MM.1S (cell line): ENCODE results near the gene LRRC32.

ENCODE experiments used
- DNase-seq: peaks from one replicate; pipeline ENCODE4 v3.0.0-alpha.2; 2015
- H2AFZ ChIP-seq: fragments of 300-600 bp; sonication (generic); 2 replicates; pipeline ENCODE4 v1.6.0; 2016; ENCODE audit warnings: antibody characterized with exemption, low read length
- H3F3A ChIP-seq: fragments of 300-600 bp; sonication (generic); 2 replicates; pipeline ENCODE4 v1.6.1; 2016; ENCODE audit warnings: mild to moderate bottlenecking, antibody characterized with exemption, low read length, moderate library complexity, mixed read lengths; ENCODE audit not compliant: insufficient read depth
- H3K27ac ChIP-seq: fragments of 300-600 bp; sonication (generic); 2 replicates; pipeline ENCODE4 v1.5.1; 2016; ENCODE audit warnings: mild to moderate bottlenecking, low read length
- H3K27me3 ChIP-seq: fragments of 300-600 bp; sonication (generic); replicated peaks from 2 replicates; pipeline ENCODE4 v1.6.0; 2016; ENCODE audit warnings: low read length; ENCODE audit not compliant: insufficient read depth
- H3K36me3 ChIP-seq: fragments of 300-600 bp; sonication (generic); replicated peaks from 2 replicates; pipeline ENCODE4 v1.6.1; 2016; ENCODE audit warnings: mild to moderate bottlenecking, low read length, mixed read lengths; ENCODE audit not compliant: insufficient read depth
- H3K4me1 ChIP-seq: fragments of 300-600 bp; sonication (generic); 2 replicates; pipeline ENCODE4 v1.6.1; 2016; ENCODE audit warnings: low read length, mixed read lengths
- H3K4me2 ChIP-seq: fragments of 300-600 bp; sonication (generic); 2 replicates; pipeline ENCODE4 v1.6.0; 2016; ENCODE audit warnings: low read depth, low read length
- H3K4me3 ChIP-seq: fragments of 300-600 bp; sonication (generic); 2 replicates; pipeline ENCODE4 v1.5.1; 2016; ENCODE audit warnings: low read length, mixed read lengths
- H3K79me2 ChIP-seq: fragments of 300-600 bp; sonication (generic); 2 replicates; pipeline ENCODE4 v1.6.1; 2016; ENCODE audit warnings: mixed run types, low read length, mixed read lengths
- H3K9ac ChIP-seq: fragments of 300-600 bp; sonication (generic); 2 replicates; pipeline ENCODE4 v1.6.1; 2016; ENCODE audit warnings: low read length, mixed read lengths
- H3K9me2 ChIP-seq: fragments of 300-600 bp; sonication (generic); replicated peaks from 2 replicates; pipeline ENCODE4 v1.6.1; 2016; ENCODE audit warnings: mild to moderate bottlenecking, low read length, mixed read lengths; ENCODE audit not compliant: insufficient read depth
- H3K9me3 ChIP-seq: fragments of 300-600 bp; sonication (generic); replicated peaks from 2 replicates; pipeline ENCODE4 v1.6.1; 2016; ENCODE audit warnings: mild to moderate bottlenecking, low read length, mixed read lengths; ENCODE audit not compliant: insufficient read depth
- H4K20me1 ChIP-seq: fragments of 300-600 bp; sonication (generic); 2 replicates; pipeline ENCODE4 v1.6.1; 2016; ENCODE audit warnings: mild to moderate bottlenecking, low read length, moderate library complexity, mixed read lengths; ENCODE audit not compliant: insufficient read depth
- EZH2 ChIP-seq: fragments of 300-600 bp; sonication (generic); optimal IDR thresholded peaks from 2 replicates; pipeline ENCODE3; 2017; ENCODE audit warnings: low read depth, mild to moderate bottlenecking, antibody characterized with exemption, low read length, mixed read lengths
- EZH2phosphoT487 ChIP-seq: fragments of 300-600 bp; sonication (generic); IDR thresholded peaks from 2 replicates; pipeline ENCODE4 v1.6.1; 2018; ENCODE audit warnings: antibody characterized with exemption, low read length
- TF ChIP-seq, protein P1 (sequence below): fragments of 300-600 bp; sonication (generic); IDR thresholded peaks from 2 replicates; pipeline ENCODE4 v1.5.1; 2016; ENCODE audit warnings: antibody characterized with exemption, low read length, mixed read lengths

Gene LRRC32

DNA sequence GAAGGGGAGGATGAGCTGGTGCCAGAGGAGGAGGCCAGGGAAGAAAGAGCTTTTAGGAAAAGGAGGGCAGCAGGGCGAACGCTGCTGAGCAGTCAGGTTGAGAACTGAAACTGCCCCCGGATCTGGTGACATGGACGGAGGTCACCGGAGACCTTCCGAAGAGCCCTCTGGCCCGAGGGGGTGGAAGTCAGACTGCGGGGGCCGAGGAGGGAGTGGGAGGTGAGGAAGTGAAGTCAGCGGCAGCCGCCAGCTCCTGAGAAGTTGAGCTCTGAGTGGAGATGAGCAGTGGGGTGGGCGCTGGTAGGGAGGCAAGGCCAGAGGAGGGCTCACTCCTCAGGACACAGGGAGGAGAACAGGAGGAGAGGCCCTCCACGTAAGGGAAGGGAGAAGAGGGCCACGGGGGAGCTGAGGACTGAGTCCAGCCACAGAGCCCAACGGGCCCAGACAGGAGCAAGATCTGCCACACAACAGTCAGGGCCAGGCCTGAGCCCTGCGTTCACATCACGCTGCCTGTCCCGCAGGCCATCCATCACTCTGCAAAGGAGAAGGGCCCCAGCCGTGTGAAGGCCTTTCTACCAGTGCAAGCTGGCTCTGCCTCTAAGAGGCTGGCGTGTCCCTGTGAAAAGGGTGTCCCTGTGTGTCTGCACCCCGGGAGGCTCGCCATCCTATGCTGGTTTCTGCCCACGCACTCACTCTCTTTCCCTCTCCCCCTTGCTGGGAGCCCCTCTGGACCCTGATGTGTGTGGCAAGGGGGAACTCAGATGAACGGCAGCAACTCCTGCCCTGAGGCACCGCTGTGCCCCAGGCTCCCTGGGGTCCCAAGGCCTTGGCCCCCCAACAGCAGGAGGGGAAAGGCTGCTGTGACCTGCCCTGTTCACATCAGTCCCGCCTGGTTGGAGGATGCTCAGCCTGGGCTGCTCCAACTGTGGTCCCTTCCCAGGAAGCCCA, 19.0 kb upstream of the LRRC32 start:
- H3K36me3 ChIP-seq, result no peaks in the 10 kb centered on the region
- TF ChIP-seq, protein P1, sequence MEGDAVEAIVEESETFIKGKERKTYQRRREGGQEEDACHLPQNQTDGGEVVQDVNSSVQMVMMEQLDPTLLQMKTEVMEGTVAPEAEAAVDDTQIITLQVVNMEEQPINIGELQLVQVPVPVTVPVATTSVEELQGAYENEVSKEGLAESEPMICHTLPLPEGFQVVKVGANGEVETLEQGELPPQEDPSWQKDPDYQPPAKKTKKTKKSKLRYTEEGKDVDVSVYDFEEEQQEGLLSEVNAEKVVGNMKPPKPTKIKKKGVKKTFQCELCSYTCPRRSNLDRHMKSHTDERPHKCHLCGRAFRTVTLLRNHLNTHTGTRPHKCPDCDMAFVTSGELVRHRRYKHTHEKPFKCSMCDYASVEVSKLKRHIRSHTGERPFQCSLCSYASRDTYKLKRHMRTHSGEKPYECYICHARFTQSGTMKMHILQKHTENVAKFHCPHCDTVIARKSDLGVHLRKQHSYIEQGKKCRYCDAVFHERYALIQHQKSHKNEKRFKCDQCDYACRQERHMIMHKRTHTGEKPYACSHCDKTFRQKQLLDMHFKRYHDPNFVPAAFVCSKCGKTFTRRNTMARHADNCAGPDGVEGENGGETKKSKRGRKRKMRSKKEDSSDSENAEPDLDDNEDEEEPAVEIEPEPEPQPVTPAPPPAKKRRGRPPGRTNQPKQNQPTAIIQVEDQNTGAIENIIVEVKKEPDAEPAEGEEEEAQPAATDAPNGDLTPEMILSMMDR, result no peak
- TF ChIP-seq EZH2 (no peak), EZH2phosphoT487 (no peak)
- H3K27ac ChIP-seq, result no peak overlapping the region
- no peaks in the 10 kb centered on the region for H3K4me1 ChIP-seq
- H2AFZ ChIP-seq, result no peak overlapping the region
- H3F3A ChIP-seq, result no peaks in the 10 kb centered on the region
- no peaks in the 10 kb centered on the region for H3K9me2 ChIP-seq
- H4K20me1 ChIP-seq, result no peaks in the 10 kb centered on the region
- no peak for DNase-seq
- H3K4me3 ChIP-seq, result no peak overlapping the region
- H3K4me2 ChIP-seq, result no peak overlapping the region
- H3K27me3 ChIP-seq, result no peaks in the 10 kb centered on the region
- no peaks in the 10 kb centered on the region for H3K9me3 ChIP-seq
- H3K9ac ChIP-seq, result no peak overlapping the region
- no peaks in the 10 kb centered on the region for H3K79me2 ChIP-seq

DNA sequence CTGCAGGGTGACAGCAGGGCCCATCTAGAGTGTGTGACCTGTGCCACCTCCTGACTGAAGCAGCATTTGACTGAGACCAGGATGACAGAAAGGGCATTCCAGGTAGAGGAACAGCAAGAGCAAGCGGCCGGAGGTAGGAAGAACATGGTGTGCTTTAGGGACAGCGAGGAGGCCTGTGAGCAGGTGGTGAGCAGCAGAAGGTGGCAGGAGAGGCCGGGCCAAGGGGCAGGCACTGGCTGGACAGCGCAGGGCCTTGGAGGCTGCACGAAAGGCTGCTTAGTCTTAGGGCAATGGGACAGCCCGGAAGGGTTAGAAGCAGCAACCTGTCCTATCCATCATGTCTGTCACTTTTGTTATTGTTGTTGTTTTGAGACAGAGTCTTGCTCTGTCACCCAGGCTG, 17.6 kb upstream of the LRRC32 start:
- H3F3A ChIP-seq, result no peaks in the 10 kb centered on the region

DNA sequence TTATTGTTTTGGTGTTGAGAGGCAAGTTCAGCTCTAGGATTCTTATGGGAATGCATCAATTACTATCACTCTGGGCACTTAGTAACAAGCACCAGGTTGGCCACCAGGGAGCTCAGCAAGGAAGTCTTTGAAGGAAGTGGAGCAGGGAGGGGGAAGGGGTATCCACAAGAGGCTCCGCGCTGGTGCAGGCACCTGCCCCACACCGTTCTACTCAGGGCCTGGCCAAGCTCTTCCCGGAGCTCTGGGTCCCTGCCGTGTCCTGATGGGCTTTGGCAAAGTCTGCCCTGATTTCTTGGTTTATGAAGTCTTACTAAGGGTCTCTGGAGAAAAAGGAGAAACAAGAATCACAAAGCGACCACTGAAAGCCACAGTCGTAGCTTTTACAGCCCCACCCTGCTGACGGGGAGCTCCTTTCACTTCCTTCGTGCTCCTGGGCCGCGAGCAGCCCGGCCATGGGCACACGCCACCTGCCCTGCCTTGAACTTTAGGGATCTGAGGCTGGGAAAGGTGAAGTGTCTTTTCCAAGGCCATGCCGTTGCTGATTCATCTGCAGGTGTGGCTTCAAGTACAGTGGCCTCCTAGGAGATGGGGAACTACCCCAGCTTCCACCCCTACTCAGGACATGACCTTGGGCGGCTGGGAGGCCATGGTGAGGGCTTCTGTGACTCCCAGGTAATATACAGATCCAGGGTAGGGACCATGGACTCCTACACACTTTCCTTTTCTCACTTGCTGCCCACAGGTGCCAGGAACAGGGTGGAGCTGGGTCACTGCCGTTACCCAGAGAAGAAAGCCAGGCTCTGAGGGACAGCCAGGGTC, 15.9 kb upstream of the LRRC32 start:
- H3K79me2 ChIP-seq, result no peaks in the 10 kb centered on the region
- no peaks in the 10 kb centered on the region for H3K27me3 ChIP-seq
- no peak overlapping the region for H3K4me3 ChIP-seq
- no peaks in the 10 kb centered on the region for H3K9me3 ChIP-seq
- no peaks in the 10 kb centered on the region for H3K9me2 ChIP-seq
- no peaks in the 10 kb centered on the region for H3F3A ChIP-seq
- H2AFZ ChIP-seq, result no peak overlapping the region
- H3K27ac ChIP-seq, result no peak overlapping the region
- no peaks in the 10 kb centered on the region for H4K20me1 ChIP-seq
- DNase-seq, result no peak
- H3K36me3 ChIP-seq, result no peaks in the 10 kb centered on the region
- TF ChIP-seq, protein P1, result no peak
- no peak for TF ChIP-seq EZH2phosphoT487
- TF ChIP-seq EZH2, result no peak
- no peak overlapping the region for H3K4me2 ChIP-seq
- no peaks in the 10 kb centered on the region for H3K4me1 ChIP-seq
- H3K9ac ChIP-seq, result no peak overlapping the region

More for the DNA sequence above, 17.6 kb upstream of the LRRC32 start:
- Histone ChIP-seq H3K4me3 (no peak overlapping the region), H4K20me1 (no peaks in the 10 kb centered on the region), H3K36me3 (no peaks in the 10 kb centered on the region), H3K4me2 (no peak overlapping the region), H3K79me2 (no peaks in the 10 kb centered on the region), H3K27ac (no peak overlapping the region), H3K4me1 (no peaks in the 10 kb centered on the region), H3K9me2 (no peaks in the 10 kb centered on the region), H3K9ac (no peak overlapping the region), H2AFZ (no peak overlapping the region), H3K9me3 (no peaks in the 10 kb centered on the region), H3K27me3 (no peaks in the 10 kb centered on the region)
- no peak for DNase-seq
- no peak for TF ChIP-seq EZH2phosphoT487
- TF ChIP-seq, protein P1, result no peak
- no peak for TF ChIP-seq EZH2
